GM18502 (cell line): ENCODE data around the gene CLIC3.
"Not testable (repeated sequence)": the region's sequence is repeated elsewhere in the genome, so short reads cannot be mapped to it uniquely, and the experiment has no call there.

Experiments used
- ATAC-seq: cut with Tn5 transposase; IDR thresholded peaks from one replicate; pipeline ENCODE4 v1.9.1; 2021; ENCODE audit warnings: mild to moderate bottlenecking; ENCODE audit not compliant: unreplicated experiment, poor library complexity

The CLIC3 gene

GRCh38 chr9:137006116-137007003 lies 10.0 kb upstream of the CLIC3 start:
- ATAC-seq: no peak

- ATAC-seq: not testable (repeated sequence)
Measured at GRCh38 chr9:137004285-137004684, 7.9 kb upstream of the CLIC3 start.

- no peak for ATAC-seq
Measured at GRCh38 chr9:137002646-137003041, 6.3 kb upstream of the CLIC3 start.

- ATAC-seq: no peak
Measured at GRCh38 chr9:137001857-137002645, 5.7 kb upstream of the CLIC3 start.

- peak; percentile 62 for ATAC-seq
Measured at GRCh38 chr9:137000177-137000930, 4.0 kb upstream of the CLIC3 start.

- ATAC-seq: no peak
Measured at GRCh38 chr9:136997830-136998234, 1.5 kb upstream of the CLIC3 start.

DNA sequence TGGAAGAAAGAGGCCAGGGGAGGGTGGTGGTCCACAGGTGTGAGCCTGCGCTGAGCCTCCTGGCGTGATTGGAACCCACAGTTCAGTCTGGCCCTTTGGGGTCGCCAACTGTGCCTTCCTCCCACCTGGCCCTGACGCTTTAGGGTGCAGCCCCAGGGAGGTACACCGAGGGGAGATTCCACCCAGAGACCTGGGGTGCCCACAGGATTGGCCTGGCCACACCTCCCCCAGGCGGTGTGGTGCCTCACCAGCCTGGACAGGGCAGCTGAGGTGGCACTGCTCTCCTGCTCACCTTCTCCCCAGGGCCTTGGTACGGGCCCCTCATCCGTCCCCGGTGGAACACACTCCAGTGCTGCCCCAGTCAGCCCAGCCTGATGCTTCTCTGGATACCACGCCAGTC lies 1.0 kb upstream of the CLIC3 start:
- no peak for ATAC-seq

- no peak for ATAC-seq
Measured at GRCh38 chr9:136995772-136996311, 526 bp downstream of the CLIC3 start.

- ATAC-seq: no peak
Measured at GRCh38 chr9:136995362-136995761, 1.0 kb downstream of the CLIC3 start.

- ATAC-seq: no peak
Measured at GRCh38 chr9:136994888-136995230, 1.5 kb downstream of the CLIC3 start.

GRCh38 chr9:136994180-136994887 lies 2.0 kb downstream of the CLIC3 start:
- ATAC-seq: no peak

DNA sequence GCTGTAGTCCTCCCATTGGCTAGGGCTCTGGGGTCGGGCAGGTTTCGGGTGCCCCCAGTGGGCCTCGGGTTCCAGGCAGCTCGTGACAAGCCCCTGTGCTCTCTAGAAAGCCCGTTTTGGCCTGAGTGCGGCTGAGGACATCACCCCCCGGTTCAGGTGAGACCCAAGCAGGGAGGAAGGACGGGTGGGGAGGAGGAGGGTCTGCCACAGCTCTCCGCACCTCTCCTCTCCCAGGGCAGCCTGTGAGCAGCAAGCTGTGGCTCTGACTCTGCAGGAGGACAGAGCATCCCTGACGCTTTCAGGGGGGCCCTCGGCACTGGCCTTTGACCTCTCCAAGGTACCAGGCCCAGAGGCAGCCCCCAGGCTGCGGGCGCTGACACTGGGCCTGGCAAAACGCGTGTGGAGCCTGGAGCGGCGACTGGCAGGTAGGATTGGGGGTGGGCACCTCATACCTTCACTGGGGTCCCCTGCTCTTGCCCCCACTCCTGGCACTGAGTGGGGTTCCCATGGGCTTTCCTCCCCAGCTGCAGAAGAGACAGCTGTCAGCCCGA lies 3.5 kb downstream of the CLIC3 start:
- no peak for ATAC-seq

DNA sequence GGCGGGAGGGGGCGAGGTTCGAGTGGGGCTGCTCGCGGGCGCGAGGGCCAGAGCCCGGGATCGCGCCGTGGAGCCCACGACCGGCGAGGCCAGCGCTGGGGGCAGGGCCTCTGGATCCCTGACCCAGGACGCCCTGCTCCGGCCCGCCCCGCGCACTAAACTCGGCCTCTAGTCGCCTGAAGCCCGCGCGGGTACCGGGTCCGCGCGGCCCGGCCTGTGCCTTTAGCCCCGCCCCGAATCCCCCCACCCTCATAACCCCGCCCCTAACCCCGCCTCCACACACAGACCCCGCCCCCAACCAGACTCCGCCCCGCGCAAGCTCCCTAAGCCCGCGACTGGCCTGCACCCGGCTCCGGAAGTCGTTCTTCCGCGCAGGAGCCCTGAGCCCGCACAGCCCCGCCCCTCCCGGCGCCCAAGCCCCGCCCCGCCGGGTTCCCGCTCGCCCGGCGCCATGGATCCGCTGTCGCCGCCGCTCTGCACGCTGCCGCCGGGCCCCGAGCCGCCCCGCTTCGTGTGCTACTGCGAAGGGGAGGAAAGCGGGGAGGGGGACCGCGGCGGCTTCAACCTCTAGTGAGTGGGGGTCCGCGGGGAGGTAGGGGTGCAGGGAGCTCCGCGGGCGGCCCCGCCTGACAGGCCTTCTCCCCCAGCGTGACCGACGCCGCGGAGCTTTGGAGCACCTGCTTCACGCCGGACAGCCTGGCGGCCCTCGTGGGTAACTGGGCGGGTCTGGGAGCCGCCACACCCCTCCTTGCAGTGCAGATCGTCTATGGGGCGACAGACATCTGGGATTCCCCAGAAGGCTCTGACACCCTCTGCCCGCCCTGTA lies 4.2 kb downstream of the CLIC3 start, which contains the start of gene PAXX:
TSS of gene PAXX (plus strand) at position 430 of the 826 bp plus-strand sequence. CDS start at position 452, 22 bp downstream.
- peak; percentile 85 for ATAC-seq

GRCh38 chr9:136990242-136990911 lies 6.0 kb downstream of the CLIC3 start:
- ATAC-seq: no peak

DNA sequence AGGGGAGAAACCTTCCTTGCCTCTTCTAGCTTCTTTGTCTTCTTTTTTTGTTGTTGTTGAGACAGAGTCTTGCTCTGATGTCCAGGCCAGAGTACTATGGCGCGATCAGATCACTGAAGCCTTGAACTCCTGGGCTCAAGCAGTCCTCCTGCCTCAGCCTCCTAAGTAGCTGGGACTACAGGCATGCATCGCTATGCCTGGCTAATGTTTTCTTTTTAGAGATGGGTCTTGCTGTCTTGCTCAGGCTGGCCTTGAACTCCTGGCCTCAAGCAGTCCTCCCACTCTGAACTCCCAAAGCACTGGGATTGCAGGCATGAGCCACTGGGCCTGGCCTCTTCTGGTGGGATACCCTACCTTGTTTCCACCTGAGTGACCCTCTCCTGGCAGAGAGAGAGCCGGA lies 7.5 kb downstream of the CLIC3 start:
- no peak for ATAC-seq

- no peak for ATAC-seq
Measured at GRCh38 chr9:136985853-136986252, 10.5 kb downstream of the CLIC3 start.

DNA sequence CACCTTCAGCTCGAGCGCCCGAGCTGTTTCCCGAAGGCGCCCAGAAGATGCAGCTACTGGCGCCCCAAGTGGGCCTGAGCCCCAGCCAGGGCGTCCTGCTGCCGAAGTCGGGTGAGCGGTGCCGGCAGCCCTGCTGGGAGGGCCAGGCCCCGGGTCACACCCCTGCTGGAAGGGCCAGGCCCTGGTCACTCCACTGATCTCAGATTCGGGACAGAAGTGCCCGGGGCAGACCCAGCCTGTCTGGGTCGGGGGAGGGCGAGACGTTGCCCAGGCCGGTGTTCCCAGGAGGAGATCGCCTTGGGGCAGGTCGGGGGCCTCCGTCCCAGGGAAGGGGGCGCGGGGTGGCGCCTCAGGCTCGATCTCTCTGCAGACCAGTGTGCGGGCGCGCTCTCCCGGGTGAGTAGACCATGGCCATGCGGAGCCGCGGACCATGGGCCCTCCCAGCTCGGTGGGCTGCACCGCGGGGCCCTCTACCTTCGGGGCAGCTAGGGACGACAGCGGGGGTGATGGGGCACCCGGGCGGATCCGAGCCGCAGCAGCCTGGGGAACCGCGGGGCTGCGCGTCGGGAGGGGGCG lies 11.3 kb downstream of the CLIC3 start:
- ATAC-seq: no peak
